IPS-18c (cell line): ENCODE results near the gene HOXA6.

Experiments
- H3K4me3 ChIP-seq: 2 replicates; pipeline ENCODE4 v1.7.0; 2013; ENCODE audit warnings: low read depth, mild to moderate bottlenecking, low read length, moderate library complexity; ENCODE audit not compliant: insufficient read depth
- H3K9me3 ChIP-seq: one replicate; pipeline ENCODE4 v1.6.1; 2013; ENCODE audit warnings: mild to moderate bottlenecking, low read length, moderate library complexity; ENCODE audit not compliant: control insufficient read depth, insufficient read depth

The HOXA6 gene

GRCh38 chr7:27123477-27124053 is 24.0 kb downstream of the HOXA6 start:
- Histone ChIP-seq H3K4me3 (no peak overlapping the region), H3K9me3 (peaks cover 2% of the 10 kb centered on the region)

- Histone ChIP-seq H3K4me3 (no peak overlapping the region), H3K9me3 (peaks cover 2% of the 10 kb centered on the region)
Observed at GRCh38 chr7:27123007-27123476, 24.5 kb downstream of the HOXA6 start.

DNA sequence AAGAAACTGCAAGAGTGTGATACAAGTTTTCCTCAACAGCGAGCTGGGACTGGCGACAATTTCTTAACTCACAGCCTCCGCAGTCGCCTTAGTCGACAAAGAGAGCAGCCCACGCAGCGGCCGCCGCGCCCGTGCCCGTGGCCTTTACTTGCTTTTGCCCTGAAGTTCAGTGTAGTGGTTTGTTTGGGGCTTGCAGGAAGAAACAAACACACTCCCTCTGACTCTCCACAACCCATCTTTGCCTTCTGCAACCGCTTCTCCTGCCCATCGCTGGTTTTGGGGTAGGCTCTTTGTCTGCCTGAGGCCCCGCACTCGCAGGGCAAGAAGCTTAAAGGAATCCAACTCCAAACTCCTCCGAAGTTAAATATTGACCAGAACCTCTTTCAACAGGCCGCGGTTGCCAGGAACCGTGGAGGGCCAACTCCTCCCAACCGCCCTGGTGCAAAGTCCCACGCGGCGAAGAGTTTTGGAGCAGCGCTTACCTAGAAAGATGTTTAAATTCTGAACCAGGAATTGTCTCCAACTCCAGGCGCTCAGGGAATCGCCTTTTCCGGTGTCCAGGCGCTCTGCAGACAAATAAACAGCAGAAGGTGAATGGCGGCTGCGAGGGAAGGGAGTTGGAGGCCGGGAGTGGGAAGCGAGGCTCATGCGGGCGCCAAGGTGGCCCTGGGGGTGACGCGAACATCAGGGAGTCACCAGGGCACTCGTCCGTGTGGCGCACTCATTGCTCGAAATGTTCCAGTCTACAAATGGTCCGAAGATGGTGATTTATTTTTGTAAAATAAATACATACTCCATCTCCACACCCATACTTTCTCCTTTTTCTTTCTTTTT is 25.3 kb downstream of the HOXA6 start:
- no peak overlapping the region for H3K4me3 ChIP-seq

GRCh38 chr7:27121684-27122076 is 25.9 kb downstream of the HOXA6 start:
- Histone ChIP-seq H3K4me3 (no peak overlapping the region), H3K9me3 (peaks cover 2% of the 10 kb centered on the region)

More for the DNA sequence above, 25.3 kb downstream of the HOXA6 start:
- H3K9me3 ChIP-seq, result peaks cover 2% of the 10 kb centered on the region

- Histone ChIP-seq H3K4me3 (no peak overlapping the region), H3K9me3 (peaks cover 10% of the 10 kb centered on the region)
Observed at GRCh38 chr7:27119412-27119911, 28.1 kb downstream of the HOXA6 start.

GRCh38 chr7:27118580-27118979 is 29.0 kb downstream of the HOXA6 start:
- H3K4me3 ChIP-seq, result no peak overlapping the region

DNA sequence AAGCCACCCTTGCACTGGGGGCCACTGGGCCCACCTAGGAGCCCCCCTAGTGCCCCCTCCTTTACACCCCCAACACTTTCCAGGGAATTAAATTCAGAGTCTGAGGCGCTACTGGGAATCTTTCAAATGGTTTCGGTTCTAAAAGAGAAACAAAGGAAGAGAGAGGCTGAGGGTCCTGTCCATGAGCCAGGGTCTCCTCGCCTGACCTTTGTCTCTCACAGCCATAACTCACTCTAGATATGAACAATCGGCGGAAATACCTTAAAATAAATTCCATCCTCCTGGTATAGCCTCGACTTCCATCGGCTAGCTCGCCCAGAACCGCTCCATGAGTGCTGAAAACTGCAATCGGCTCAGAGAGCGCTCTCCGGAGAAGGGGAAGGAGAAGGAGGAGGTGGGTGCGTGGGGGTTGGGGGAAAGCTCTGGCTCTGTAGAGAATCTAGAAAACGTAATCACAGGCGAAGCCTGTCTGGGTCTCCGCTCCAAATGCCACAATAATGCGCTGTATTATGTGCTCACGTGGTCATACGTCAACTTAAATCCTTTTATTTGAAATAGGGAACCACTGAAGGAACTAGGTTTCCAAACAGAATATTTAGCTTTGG is 29.6 kb downstream of the HOXA6 start:
- Histone ChIP-seq H3K9me3 (peaks cover 10% of the 10 kb centered on the region), H3K4me3 (no peak overlapping the region)

More at GRCh38 chr7:27118580-27118979, 29.0 kb downstream of the HOXA6 start:
- peaks cover 10% of the 10 kb centered on the region for H3K9me3 ChIP-seq

- H3K4me3 ChIP-seq, result no peak overlapping the region
- peaks cover 10% of the 10 kb centered on the region for H3K9me3 ChIP-seq
Observed at GRCh38 chr7:27116962-27117886, 30.4 kb downstream of the HOXA6 start.

DNA sequence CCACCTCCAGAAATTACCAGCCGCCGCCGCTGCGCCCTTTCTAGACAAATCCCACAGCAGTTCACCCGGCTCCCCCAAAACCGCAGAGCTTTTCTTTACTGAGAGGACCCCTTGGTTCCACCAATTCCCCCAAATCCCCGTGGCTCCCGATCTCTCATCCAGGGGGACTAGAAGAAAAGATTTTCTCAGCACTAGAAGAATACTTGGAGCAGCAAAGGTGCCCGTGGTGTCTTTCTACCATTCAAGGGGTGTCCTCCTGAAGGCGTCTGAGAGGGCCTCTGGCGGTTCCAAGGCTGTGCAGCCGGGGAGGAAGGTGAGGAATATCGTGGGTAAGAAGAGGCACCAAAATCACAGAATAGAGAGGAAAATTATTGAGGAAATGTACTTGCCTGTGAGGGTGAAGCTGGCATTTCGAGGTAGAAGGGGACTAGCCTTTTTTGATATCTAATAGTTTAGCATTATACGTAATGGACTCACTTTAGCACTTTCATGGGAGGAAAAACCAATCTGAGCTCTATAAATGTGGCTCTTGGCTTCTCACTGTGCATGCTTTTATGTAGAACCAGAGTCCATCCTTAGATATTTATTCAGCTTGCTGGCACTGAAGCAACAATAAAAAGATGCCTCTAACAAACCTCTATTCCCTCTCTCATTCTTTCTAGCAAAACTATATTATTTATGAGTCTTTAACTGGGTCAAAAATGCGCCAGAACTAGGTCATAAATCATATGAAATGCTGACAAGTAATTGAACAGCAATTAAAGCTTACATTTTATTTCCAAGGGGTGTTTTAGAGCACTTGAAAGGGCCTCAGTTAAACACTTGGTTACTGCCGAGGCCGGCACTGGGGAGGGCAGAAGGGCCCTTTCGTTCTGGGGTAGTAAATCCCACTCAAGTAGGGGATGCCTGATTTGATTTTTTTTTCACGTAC is 31.3 kb downstream of the HOXA6 start:
- H3K9me3 ChIP-seq, result peaks cover 10% of the 10 kb centered on the region
- H3K4me3 ChIP-seq, result no peak overlapping the region

GRCh38 chr7:27115221-27116026 is 32.1 kb downstream of the HOXA6 start:
- H3K9me3 ChIP-seq, result peaks cover 10% of the 10 kb centered on the region
- H3K4me3 ChIP-seq, result no peak overlapping the region

GRCh38 chr7:27114881-27115220 is 32.7 kb downstream of the HOXA6 start:
- H3K9me3 ChIP-seq, result peaks cover 10% of the 10 kb centered on the region
- no peak overlapping the region for H3K4me3 ChIP-seq

GRCh38 chr7:27113991-27114769 is 33.4 kb downstream of the HOXA6 start:
- no peak overlapping the region for H3K4me3 ChIP-seq
- peaks cover 10% of the 10 kb centered on the region for H3K9me3 ChIP-seq

DNA sequence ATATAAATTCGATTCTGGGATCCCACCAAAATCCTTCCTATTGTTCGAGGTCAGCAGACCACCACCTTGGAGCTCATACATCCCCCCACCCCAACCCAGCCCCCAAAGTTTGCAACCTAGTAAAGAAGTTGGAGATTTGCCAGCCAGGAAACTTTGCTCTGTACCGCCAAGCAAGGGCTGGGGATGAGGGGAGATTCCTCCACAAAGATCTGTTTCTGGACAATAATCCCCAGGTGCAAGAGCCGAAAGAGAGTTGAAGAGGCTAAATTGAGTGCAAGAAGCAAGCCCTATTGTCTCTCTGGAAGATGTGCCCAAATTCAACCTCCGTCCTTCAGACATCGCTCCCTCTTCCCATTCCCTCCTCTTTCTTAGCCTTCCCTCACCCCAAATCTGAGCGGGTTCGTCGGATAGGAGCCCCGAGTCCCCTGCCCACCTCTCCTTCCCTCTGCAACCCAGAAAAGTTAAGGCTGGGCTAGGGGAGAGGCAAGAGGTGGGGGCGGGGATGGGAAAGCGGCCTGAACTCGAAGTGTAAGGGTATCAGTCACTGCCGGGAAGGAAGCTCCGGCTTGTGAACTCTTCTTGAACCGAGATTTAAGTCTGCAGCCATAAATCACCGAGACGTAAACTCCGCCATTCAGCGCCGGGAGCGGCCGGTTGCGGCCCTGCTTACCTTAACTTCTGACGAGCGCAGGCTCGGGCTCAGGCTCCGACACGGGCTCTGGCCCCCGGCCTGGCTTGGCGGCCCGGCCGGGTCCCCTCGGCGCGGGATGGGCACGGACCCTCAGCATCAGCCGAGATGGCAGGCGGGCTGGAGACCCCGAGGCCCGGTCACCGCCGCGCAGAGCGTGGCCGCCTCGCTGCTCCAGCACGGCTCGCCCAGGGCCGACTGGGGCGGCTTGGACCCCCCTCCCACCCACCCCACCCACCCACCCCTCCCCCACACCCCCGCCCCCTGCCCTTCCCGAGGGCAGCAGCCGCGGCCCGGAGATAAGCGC is 34.3 kb downstream of the HOXA6 start:
- peak overlapping the region; percentile 25 for H3K4me3 ChIP-seq
- H3K9me3 ChIP-seq, result peaks cover 10% of the 10 kb centered on the region

DNA sequence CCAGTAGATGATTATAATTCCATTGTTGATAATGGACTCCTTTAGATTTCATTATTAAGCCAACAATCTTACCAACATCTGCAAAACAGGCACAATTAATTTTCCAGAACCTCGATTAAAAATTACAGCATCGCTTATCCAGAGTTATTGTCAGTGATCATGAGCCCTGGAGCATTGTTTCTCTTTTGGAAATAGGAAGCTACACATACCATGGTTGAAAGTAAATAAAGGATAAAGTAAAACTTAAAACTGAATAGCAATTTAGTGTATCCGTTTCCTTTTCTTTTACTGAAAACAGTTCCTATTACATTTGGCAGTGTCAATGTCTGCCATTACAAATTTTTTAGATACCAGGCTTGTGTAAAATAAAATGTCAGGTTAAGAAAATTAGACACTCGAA is 35.2 kb downstream of the HOXA6 start:
- Histone ChIP-seq H3K9me3 (peaks cover 10% of the 10 kb centered on the region), H3K4me3 (no peak overlapping the region)
